Activated T-cell treated with anti-CD3 and anti-CD28 coated beads for 24 hours (primary cell): ENCODE data around the gene ZXDC.

ENCODE experiments used
- DNase-seq: peaks from one replicate; pipeline ENCODE4 v3.0.0-alpha.2; 2020; ENCODE audit warnings: low read depth

ZXDC gene

GRCh38 chr3:126452213-126452612, 23.5 kb downstream of the ZXDC start:
- DNase-seq, result no peak

- no peak for DNase-seq
Measured at GRCh38 chr3:126451511-126451910, 24.2 kb downstream of the ZXDC start.

- no peak for DNase-seq
Measured at GRCh38 chr3:126450744-126451143, 24.9 kb downstream of the ZXDC start.

GRCh38 chr3:126450219-126450618, 25.5 kb downstream of the ZXDC start:
- no peak for DNase-seq

GRCh38 chr3:126449621-126450051, 26.1 kb downstream of the ZXDC start:
- no peak for DNase-seq

GRCh38 chr3:126448893-126449180, 26.9 kb downstream of the ZXDC start:
- no peak for DNase-seq

GRCh38 chr3:126448136-126448892, 27.4 kb downstream of the ZXDC start:
- no peak for DNase-seq

- DNase-seq, result no peak
Measured at GRCh38 chr3:126447456-126448106, 28.1 kb downstream of the ZXDC start.

- DNase-seq, result no peak
Measured at GRCh38 chr3:126446791-126447190, 28.9 kb downstream of the ZXDC start.

GRCh38 chr3:126446301-126446700, 29.4 kb downstream of the ZXDC start:
- no peak for DNase-seq

GRCh38 chr3:126445506-126445905, 30.2 kb downstream of the ZXDC start:
- DNase-seq, result no peak

GRCh38 chr3:126442856-126443242, 32.8 kb downstream of the ZXDC start:
- no peak for DNase-seq

- no peak for DNase-seq
Measured at GRCh38 chr3:126442094-126442855, 33.4 kb downstream of the ZXDC start.

- DNase-seq, result no peak
Measured at GRCh38 chr3:126441256-126441880, 34.3 kb downstream of the ZXDC start.

GRCh38 chr3:126440709-126440995, 35.0 kb downstream of the ZXDC start:
- no peak for DNase-seq

- no peak for DNase-seq
Measured at GRCh38 chr3:126439968-126440708, 35.6 kb downstream of the ZXDC start.

GRCh38 chr3:126439346-126439967, 36.2 kb downstream of the ZXDC start:
- DNase-seq, result no peak

GRCh38 chr3:126438746-126439145, 36.9 kb downstream of the ZXDC start:
- DNase-seq, result no peak

GRCh38 chr3:126438186-126438585, 37.5 kb downstream of the ZXDC start:
- no peak for DNase-seq

GRCh38 chr3:126436826-126437717, 38.6 kb downstream of the ZXDC start:
- no peak for DNase-seq
